Liver (tissue), 3 donors: ENCODE data around the gene SF1.

Experiments used
- ATF3 ChIP-seq: IDR thresholded peaks from 2 replicates; pipeline ENCODE4 v1.6.1; 2016; ENCODE audit warnings: antibody characterized with exemption
- CTCF ChIP-seq: fragments of 150-350 bp; IDR thresholded peaks from 2 replicates; pipeline ENCODE4 v1.5.1; 2017; ENCODE audit warnings: improper control_type of control experiment, low read depth, low read length; ENCODE audit not compliant: missing input control
- FOXA1 ChIP-seq: IDR thresholded peaks from 2 replicates; pipeline ENCODE4 v1.6.1; 2016; ENCODE audit warnings: antibody characterized with exemption
- GABPA ChIP-seq, 2 donors: IDR thresholded peaks in 1 of 2; conservative IDR thresholded peaks in 1 of 2; 2 replicates each; pipeline ENCODE4 v1.6.1; 2016; ENCODE audit warnings: antibody characterized with exemption in 2 of 2, mild to moderate bottlenecking in 1 of 2, moderate library complexity in 1 of 2
- MAX ChIP-seq: IDR thresholded peaks from 2 replicates; pipeline ENCODE4 v1.6.1; 2016; ENCODE audit warnings: antibody characterized with exemption
- RAD21 ChIP-seq, 2 donors: IDR thresholded peaks; 2 replicates each; pipeline ENCODE4 v1.6.1; 2016; ENCODE audit warnings: antibody characterized with exemption in 2 of 2, mild to moderate bottlenecking in 2 of 2
- REST ChIP-seq: IDR thresholded peaks from 2 replicates; pipeline ENCODE4 v1.6.1; 2016; ENCODE audit warnings: antibody characterized with exemption, mild to moderate bottlenecking
- RXRA ChIP-seq, 2 donors: IDR thresholded peaks; 2 replicates each; pipeline ENCODE4 v1.6.1; 2017 to 2018; ENCODE audit warnings: antibody characterized with exemption in 2 of 2, mild to moderate bottlenecking in 1 of 2
- SP1 ChIP-seq: IDR thresholded peaks from 2 replicates; pipeline ENCODE4 v1.6.1; 2018; ENCODE audit warnings: antibody characterized with exemption, mild to moderate bottlenecking
- YY1 ChIP-seq: IDR thresholded peaks from 2 replicates; pipeline ENCODE4 v1.6.1; 2016; ENCODE audit warnings: antibody characterized with exemption, mild to moderate bottlenecking
- donor health status: healthy.
- donor health status: healthy.

- TF ChIP-seq CTCF (no peak), RXRA (IDR thresholded peaks at IDR 0.05) (no peak), FOXA1 (no peak), REST (no peak), ATF3 (no peak), GABPA (IDR thresholded peaks at IDR 0.05 in 1 of 2, conservative IDR thresholded peaks at IDR 0.05 in 1 of 2) (no peak), YY1 (no peak), RAD21 (IDR thresholded peaks at IDR 0.05) (no peak), MAX (no peak), SP1 (no peak)
Observed at GRCh38 chr11:64716473-64717267, 61.7 kb downstream of the SF1 start.
